HL-60/S4 treated with phorbol 12-myristate 13-acetate at 8.2 ng/mL for 4 days and 3 days (cell line): Measurements from ENCODE around the gene PLEK.
"Not testable (repeated sequence)": the region's sequence is repeated elsewhere in the genome, so short reads cannot be mapped to it uniquely, and the experiment has no call there.

Experiments
- in situ Hi-C: fragments of 300-500 bp; cut with MboI; formaldehyde crosslinking; loops from 2 replicates; pipeline ENCODE4 v1.15.0; 2022; ENCODE audit warnings: low sequenced_read_pairs

The PLEK gene

DNA sequence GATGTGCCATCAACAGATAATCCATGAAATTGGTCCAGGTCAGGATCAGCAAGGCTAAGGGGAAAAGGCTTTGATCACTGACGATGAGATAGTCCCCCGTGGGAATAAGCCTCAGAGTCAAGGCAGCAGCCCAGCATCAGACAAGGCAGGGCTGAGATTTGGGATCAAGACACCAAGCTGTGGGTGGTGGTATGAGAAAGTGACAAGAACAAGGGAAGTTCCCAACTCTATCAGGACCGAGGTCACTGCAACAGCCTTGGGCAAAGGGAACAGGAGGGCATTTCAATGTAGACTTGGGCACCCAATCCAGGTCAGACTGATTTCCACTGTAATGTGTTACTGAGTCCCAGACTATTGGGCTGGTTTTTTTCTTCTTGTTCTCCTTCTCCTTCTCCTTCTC, 18.7 kb downstream of the PLEK start:
- in situ Hi-C loops = no loop called here

DNA sequence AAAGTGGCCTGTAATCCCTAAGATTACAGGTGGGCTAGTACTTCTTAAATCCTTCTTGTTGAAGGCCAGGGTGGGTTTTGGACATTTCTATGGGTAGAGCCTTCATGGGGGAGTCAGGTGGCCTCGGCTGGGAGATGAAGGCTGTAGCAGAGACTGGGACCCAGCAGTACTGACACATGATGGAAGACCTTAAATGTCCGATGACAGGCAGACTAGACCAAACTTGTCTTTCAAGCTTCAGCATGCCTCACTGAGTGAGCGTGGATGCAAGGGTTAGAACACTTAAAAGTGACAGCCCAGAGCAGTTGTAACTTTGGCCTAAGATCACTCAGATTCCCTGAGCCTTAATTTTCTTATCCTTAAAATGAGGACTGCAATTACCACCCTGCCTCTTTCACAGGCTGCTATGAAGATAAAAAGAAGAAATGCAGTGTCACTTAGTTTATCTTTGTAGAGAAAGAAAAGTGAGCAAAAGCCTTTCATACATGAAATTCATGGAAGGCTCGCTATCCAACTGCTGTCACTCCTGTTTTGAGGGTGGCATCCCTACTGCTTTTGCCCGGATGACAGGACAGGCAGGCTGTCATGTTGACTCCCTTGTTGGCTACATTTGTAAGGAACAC, 19.5 kb downstream of the PLEK start:
- in situ Hi-C loops = no loop called here

DNA sequence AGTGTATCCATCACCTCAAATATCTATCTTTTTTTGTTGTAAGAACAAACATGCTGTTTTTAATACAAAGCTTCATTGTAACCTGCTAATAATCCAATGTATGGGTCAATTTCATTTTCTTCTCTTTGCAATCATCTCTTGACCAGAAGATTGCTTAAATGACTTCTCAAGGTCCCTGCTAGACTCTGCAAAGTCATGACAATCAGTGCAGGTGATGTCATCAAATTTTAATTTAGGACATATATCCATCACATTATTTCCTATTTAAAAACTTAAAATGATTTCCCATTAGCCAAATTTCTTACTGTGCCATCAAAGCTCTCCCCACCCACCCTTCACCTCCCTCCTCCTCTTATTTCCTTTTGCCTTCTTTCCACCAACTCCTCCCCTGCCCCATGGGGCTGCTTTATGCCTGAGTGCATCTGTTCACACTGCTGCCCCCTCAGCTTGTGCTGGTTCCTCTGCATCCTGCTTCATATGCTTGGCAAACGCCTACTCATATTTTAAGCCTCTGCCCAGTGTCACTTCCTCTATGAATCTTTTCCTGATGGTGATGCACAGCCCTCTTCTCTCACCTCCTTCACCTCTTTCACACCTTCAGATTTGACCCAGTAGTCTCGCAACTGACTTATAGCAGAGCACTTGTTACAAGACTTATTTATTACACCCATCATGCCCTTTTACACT, 20.3 kb downstream of the PLEK start:
- in situ Hi-C loops = no loop called here

GRCh38 chr2:68385907-68386287, 20.8 kb downstream of the PLEK start:
- in situ Hi-C loops = no loop called here

- in situ Hi-C loops = no loop called here
These were observed 21.3 kb downstream of the PLEK start for GRCh38 chr2:68386365-68386764.

DNA sequence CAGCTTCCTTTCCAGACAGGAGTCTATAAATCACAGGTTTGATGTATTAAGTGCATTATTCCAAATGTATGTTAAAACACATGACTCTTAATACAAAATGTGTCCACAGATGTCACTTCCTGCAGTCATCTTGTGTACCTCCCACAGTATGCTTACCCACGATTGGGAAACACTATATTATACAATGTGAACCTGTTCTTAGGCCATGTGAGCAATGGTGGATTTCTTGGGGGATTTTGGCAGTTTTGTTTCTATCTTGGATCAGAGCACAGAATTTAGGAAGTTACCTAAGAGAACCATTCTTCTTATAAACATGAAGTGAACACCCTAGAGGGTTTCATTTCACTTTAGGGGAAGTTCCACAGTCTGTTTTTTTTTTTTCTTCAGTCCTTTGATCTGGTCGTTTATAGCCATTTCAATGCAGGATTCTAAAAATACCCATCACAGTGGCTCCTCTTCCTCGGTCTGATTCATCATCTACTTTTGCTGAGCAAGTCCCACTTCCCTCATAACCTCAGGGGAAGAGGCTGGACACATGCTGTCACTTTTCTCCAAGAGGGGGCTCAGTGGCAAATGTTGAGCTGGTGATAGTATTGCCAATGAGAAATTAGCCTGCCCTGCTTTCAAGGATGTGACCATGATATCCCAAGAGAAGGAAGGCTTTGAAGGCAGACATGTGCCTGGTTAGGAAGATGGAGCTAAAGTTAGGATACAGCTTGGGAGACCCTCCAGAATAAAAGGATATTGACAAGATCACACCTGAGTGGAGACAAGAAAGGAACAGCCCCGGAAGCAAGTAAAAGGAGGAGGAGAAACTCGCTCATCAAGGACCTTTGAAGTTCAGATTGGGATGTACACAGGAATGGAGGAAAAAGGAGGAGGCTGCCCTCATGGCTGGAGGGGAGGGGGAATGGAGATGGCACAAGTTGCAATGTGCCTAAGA, 22.6 kb downstream of the PLEK start:
- in situ Hi-C loops = no loop called here

- in situ Hi-C loops = no loop called here
These were observed 23.3 kb downstream of the PLEK start for GRCh38 chr2:68388358-68388757.

DNA sequence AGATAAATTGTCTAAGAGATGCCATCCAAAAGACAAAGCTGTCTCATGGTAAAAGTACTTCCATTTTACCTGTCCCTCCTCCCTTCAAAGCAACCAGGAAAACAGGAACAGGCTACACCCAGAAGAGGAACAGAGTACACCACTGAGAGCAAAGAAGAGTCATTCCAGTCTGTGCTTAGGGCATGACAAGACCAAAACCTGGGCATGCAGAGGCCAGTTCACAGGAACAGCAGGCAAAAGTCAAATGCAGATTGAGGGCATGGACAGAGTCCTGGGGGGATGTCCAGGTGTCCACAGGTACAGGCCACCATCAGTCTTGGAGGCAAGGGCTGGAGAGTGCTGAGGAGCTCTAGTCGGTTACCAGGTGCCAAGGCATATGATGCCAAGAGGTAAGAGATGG, 23.7 kb downstream of the PLEK start:
- in situ Hi-C loops = no loop called here

- in situ Hi-C loops = no loop called here
These were observed 25.0 kb downstream of the PLEK start for GRCh38 chr2:68390114-68390513.

DNA sequence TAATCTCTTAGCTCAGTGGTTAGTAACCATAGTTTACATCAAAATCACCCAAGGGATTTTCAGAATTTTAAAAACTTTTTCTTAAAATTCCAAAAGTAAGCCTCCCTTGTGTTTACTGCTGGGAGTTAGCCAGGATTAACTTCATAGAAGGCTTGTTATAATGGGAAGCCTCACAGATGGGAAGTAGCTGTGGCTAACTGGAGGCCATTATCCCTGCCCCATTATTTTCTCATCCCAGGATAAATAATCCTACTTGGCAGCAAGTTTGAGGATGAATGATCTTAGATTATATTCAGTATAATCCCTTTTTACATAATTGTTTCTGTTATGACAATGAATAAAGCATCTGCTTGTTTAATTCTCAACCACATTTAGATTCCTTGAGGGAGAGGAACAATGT, 25.5 kb downstream of the PLEK start:
- in situ Hi-C loops = no loop called here

DNA sequence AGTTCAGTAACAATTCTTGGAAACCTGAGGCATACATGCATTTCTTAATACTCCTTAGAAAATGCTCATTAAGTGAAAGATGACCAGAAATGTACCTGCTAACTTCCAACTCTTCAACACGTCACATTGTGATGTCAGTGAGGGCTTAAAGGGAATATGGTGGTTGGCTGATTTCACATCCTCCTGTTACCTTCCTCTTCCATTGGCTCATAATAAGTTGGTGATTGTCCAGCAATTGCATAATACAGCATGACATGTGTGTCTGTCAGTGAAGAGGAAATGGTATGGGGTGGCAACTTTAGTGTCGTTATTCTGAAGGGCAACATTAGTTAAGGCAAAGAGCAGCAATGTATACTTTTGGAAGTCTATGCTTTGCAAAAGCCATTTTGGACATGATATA, 26.0 kb downstream of the PLEK start:
- in situ Hi-C loops = no loop called here

DNA sequence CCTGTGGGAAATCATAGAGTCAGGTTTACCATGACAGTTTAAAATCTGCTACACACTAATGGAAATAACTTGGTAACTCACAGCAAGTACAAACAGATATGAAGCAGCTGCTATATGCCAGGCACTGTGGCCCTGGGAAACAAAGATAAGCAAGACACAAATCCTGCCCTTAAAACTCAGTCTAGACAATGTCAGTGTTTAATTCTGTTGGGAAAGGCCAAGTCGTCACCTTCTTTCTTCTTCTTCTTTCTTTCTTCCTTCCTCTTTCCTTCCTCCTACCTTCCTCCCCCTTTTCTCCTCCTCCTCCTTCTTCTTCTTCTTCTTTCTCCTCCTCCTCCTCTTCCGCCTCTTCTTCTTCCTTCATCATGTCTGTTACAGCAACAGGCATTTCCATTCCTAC, 26.8 kb downstream of the PLEK start:
- in situ Hi-C loops = no loop called here

DNA sequence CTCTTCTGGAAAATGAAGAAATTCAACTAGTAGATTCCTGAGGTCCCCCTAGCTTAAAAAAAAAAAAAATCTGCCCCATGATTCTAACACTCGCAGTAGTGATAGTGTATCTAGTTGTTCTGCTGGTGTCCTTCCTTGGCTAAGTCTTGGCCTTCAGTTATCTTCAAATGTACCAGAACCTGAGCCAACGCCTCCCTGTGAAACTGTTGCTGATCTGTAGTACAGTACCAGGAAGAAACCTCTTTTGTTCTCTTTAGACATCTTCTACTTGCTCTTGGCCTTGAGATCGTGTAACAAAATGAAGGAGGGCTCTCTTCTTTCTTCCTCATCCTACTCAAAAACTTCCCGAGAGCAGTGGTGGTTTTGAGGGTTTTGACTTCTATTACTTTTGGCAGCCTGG, 31.0 kb downstream of the PLEK start:
- in situ Hi-C loops = no loop called here

DNA sequence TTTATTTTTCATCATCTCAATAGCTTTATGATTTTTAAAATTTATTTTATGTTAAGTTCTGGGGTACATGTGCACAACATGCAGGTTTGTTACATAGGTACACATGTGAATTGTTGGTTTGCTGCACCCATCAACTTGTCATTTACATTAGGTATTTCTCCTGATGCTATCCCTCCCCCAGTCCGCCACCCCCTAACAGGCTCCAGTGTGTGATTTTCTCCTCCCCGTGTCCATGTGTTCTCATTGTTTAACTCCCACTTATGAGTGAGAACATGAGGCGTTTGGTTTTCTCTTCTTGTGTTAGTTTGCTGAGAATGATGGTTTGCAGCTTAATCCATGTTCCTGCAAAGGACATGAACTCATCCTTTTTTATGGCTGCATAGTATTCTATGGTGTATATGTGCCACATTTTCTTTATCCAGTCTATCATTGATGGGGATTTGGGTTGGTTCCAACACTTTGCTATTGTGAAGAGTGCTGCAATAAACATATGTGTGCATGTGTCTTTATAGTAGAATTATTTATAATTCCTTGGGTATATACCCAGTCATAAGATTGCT, 32.7 kb downstream of the PLEK start:
- in situ Hi-C loops = not testable (repeated sequence)

- in situ Hi-C loops = no loop called here
These were observed 38.1 kb downstream of the PLEK start for GRCh38 chr2:68403199-68403644.

GRCh38 chr2:68404164-68404563, 39.1 kb downstream of the PLEK start:
- in situ Hi-C loops = no loop called here

DNA sequence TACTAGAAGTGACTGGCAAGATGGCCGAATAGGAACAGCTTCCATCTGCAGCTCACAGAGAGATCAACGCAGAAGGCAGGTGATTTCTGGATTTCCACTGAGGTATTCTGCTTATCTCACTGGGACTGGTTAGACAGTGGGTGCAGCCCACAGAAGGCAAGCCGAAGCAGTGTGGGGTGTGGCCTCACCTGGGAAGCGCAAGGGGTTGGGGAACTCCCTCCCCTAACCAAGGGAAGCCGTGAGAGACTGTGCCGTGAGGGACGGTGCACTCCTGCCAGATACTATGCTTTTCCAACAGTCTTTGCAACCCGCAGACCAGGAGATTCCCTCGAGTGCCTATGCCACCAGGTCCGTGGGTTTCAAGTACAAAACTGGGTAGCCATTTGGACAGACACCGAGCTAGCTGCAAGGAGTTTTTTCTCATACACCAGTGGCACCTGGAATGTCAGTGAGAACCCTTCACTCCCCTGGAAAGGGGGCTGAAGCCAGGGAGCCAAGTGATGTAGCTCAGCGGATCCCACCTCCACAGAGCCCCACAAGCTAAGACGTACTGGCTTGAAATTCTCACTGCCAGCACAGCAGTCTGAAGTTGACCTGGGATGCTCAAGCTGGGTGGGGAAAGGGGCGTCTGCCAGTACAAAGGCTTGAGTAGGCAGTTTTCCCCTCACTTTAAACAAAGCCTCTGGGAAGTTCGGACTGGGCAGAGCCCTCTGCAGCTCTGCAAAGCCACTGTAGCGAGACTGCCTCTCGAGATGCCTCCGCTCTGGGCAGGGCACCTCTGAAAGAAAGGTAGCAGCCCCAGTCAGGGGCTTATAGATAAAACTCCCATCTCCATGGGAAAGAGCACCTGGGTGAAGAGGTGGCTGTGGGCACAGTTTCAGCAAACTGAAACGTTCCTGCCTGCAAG, 40.1 kb downstream of the PLEK start:
- in situ Hi-C loops = no loop called here

- in situ Hi-C loops = no loop called here
These were observed 46.5 kb downstream of the PLEK start for GRCh38 chr2:68411397-68412126.

- in situ Hi-C loops = no loop called here
These were observed 47.2 kb downstream of the PLEK start for GRCh38 chr2:68412127-68412819.
